Activated naive CD4-positive, alpha-beta T cell treated with anti-CD3 and anti-CD28 coated beads, Interleukin-2, amount 50 U/mL, for 24 hours (primary cell): Measurements from ENCODE around the gene STXBP6.

ENCODE experiments used
- H3K27ac Mint-ChIP-seq: one replicate; pipeline ENCODE4 v1.8.0; 2021; ENCODE audit warnings: mild to moderate bottlenecking, mixed read lengths
- H3K27me3 Mint-ChIP-seq: one replicate; pipeline ENCODE4 v1.8.0; 2021; ENCODE audit warnings: mixed read lengths
- H3K36me3 Mint-ChIP-seq: one replicate; pipeline ENCODE4 v1.8.0; 2021; ENCODE audit warnings: mixed read lengths
- H3K4me1 Mint-ChIP-seq: one replicate; pipeline ENCODE4 v1.8.0; 2021; ENCODE audit warnings: mixed read lengths
- H3K4me3 Mint-ChIP-seq: one replicate; pipeline ENCODE4 v1.8.0; 2021; ENCODE audit warnings: mild to moderate bottlenecking, mixed read lengths
- H3K9me3 Mint-ChIP-seq: one replicate; pipeline ENCODE4 v1.8.0; 2021; ENCODE audit warnings: mixed read lengths

The STXBP6 gene

DNA sequence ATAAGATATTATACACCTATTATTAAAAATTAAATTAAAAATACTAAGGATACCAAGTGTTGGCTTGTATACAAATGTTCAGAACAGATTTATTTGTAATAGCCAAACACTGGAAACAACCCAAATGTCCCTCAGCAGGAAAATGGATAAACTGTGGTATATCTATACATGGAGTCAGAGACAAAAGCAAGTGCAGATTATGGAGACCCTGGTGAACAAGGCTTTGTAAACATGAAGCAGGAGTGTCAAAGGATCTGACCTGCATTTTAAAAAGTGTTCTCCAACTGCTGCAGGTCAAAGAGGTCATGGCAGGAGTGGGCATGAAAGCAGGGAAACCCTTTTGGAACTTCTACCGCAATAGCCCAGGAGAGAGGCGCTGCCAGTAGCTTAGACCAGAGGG, 181.6 kb downstream of the STXBP6 start:
- Mint-ChIP-seq H3K27me3 (peaks cover 6% of the 10 kb centered on the region), H3K4me1 (no peaks in the 10 kb centered on the region), H3K9me3 (no peaks in the 10 kb centered on the region), H3K36me3 (no peaks in the 10 kb centered on the region), H3K27ac (no peak overlapping the region), H3K4me3 (no peak overlapping the region)

DNA sequence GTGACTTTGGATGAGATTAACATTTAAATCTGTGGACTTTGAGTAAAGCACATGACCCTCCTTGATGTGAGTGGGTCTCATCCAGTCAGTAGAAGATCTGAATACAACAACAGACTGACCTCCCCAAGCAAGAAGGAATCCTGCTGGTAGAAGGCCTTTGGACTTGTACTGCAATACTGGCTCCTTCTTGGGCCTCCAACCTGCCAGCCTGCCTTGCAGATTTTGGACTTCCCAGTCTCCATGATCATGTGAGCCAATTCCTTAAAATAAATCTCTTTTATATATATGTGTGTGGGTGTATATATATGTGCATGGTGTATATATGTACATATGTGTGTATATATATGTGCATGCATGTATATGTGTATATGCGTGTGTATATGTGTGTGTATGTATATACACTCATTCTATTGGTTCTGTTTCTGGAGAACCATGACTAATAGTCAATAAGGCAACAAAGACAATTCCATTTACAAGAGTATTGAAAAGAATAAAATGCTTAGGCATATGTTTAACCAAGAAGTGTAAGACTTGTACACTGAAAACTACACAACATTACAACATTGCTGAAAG, 183.8 kb downstream of the STXBP6 start:
- Mint-ChIP-seq H3K9me3 (no peaks in the 10 kb centered on the region), H3K36me3 (no peaks in the 10 kb centered on the region), H3K4me3 (no peak overlapping the region), H3K4me1 (no peaks in the 10 kb centered on the region), H3K27ac (no peak overlapping the region), H3K27me3 (peaks cover 4% of the 10 kb centered on the region)

DNA sequence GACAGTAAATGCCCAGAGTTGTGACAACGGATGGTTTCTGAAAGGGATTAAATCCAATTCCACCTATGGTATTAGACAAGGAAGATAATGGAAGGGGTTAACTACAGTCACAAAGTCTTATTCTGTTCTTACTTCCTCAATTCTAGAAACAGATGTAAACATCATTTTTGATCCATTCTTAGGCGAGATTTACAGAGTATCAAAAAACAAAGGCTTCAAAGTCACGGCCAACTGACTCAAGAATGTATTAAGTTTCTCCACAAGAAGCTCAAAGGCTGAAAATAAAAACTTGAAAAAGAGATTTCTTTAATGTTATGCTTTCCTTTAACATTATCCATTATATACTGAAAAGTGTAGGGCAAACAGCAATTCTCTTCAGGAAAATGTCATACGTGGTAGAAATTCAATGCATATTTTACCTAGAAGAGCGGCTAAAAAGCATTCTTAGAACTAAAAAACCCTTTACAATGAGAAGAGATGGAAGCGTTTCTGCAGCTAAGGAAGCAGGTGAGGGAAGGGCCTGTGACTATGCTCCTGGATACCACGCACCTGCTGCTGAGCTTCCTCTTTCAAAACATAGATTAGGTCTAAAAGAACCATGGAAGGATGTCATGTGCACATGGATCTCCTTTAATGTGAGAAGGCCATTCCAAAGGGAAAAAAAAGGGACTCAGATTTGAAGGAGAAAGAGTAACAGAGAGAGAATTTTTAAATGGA, 185.8 kb downstream of the STXBP6 start:
- Mint-ChIP-seq H3K27me3 (peaks cover 10% of the 10 kb centered on the region), H3K4me1 (no peaks in the 10 kb centered on the region), H3K27ac (no peak overlapping the region), H3K4me3 (no peak overlapping the region), H3K36me3 (no peaks in the 10 kb centered on the region), H3K9me3 (no peaks in the 10 kb centered on the region)

- no peaks in the 10 kb centered on the region for H3K36me3 Mint-ChIP-seq
Measured at GRCh38 chr14:24861083-24861630, 188.8 kb downstream of the STXBP6 start.

DNA sequence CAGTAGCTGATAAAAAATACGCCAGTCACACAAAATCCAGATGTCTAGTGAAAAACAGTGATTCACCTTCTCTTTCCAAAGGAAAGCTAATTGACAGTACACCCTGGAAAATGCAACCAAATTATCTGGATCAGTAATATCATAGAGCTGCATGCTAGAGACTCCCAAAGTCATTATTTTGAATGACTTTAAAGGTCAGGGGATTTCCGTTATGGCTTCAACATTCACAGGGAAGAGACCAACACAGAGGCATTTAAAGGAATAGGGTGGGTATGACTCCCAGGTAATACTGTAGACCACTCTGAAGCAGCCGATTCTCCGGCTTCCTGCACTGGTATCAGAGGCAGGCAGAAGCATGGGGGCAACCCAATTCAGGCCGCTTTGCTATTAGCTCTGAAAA, 190.4 kb downstream of the STXBP6 start:
- Mint-ChIP-seq H3K4me3 (no peak overlapping the region), H3K27me3 (peaks cover 16% of the 10 kb centered on the region), H3K36me3 (no peaks in the 10 kb centered on the region), H3K9me3 (no peaks in the 10 kb centered on the region), H3K27ac (no peak overlapping the region), H3K4me1 (no peaks in the 10 kb centered on the region)

More at GRCh38 chr14:24861083-24861630, 188.8 kb downstream of the STXBP6 start:
- Mint-ChIP-seq H3K9me3 (no peaks in the 10 kb centered on the region), H3K4me3 (no peak overlapping the region), H3K27ac (no peak overlapping the region), H3K27me3 (peaks cover 10% of the 10 kb centered on the region), H3K4me1 (no peaks in the 10 kb centered on the region)

DNA sequence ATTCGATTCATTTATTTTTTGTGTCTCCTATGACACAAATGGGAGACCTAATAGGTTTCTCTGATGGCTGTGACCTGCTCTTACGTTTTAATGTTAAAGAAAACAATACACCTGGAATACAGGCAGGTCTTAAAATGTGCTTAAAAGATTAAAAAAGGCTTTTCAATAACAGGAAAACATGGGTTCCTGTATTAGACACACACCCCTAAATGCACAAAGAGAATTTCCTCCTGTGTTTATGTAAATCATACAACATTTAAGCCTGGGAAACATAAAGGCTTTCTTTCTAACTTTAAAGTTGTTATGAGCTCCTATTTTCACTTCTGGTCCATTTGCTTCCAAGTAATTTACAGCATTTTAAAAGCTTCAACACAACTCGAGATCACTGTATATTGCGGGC, 191.3 kb downstream of the STXBP6 start:
- Mint-ChIP-seq H3K27me3 (peaks cover 19% of the 10 kb centered on the region), H3K4me1 (no peaks in the 10 kb centered on the region), H3K4me3 (no peak overlapping the region), H3K27ac (no peak overlapping the region), H3K36me3 (no peaks in the 10 kb centered on the region), H3K9me3 (no peaks in the 10 kb centered on the region)

- no peaks in the 10 kb centered on the region for H3K9me3 Mint-ChIP-seq
- H3K27me3 Mint-ChIP-seq: peaks cover 19% of the 10 kb centered on the region
- H3K36me3 Mint-ChIP-seq: no peaks in the 10 kb centered on the region
- no peak overlapping the region for H3K4me3 Mint-ChIP-seq
- no peaks in the 10 kb centered on the region for H3K4me1 Mint-ChIP-seq
- H3K27ac Mint-ChIP-seq: no peak overlapping the region
Measured at GRCh38 chr14:24858052-24858451, 191.9 kb downstream of the STXBP6 start.

DNA sequence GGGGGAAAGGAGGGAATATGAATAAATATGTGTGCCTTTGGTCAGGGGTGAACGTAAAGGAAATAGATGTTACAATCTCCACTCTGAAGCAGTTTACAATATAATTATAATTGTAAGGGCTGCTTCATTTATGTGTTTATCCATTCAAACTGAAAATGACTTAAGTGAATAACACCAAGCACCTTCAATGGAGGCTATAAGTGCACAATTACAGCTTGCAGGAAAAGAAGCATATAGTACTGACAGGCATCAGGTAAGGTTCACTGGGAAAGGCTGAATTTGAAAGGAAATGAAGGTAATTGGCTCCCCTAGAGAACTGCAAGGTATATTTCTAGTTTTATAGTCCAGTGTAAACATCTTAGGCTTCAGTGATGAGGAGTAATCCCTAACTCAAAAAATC, 192.7 kb downstream of the STXBP6 start:
- Mint-ChIP-seq H3K27me3 (peaks cover 19% of the 10 kb centered on the region), H3K36me3 (no peaks in the 10 kb centered on the region), H3K27ac (no peak overlapping the region), H3K4me1 (no peaks in the 10 kb centered on the region), H3K4me3 (no peak overlapping the region), H3K9me3 (no peaks in the 10 kb centered on the region)

DNA sequence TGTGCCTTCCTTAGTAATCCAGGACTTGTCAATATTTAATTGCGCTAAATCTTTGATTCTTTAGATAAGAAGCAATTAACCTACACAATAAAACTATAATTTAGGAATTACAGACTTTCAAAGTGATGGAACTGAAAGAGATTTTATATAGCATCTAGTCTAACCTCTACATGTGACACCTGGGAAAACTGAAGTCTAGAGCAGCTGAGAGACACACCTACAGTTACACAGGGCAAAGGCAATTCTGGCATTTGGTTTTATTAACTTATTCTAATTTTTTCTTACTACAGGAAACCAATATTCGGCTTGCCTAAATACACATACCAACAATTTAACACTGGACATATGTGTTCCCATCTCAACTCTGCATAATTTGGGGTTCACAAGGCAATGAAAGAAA, 196.5 kb downstream of the STXBP6 start:
- Mint-ChIP-seq H3K36me3 (no peaks in the 10 kb centered on the region), H3K27me3 (peaks cover 8% of the 10 kb centered on the region), H3K4me1 (no peaks in the 10 kb centered on the region), H3K27ac (no peak overlapping the region), H3K9me3 (no peaks in the 10 kb centered on the region), H3K4me3 (no peak overlapping the region)

- Mint-ChIP-seq H3K27ac (no peak overlapping the region), H3K9me3 (no peaks in the 10 kb centered on the region), H3K4me1 (no peaks in the 10 kb centered on the region), H3K36me3 (no peaks in the 10 kb centered on the region), H3K27me3 (peaks cover 11% of the 10 kb centered on the region), H3K4me3 (no peak overlapping the region)
Measured at GRCh38 chr14:24852312-24853060, 197.5 kb downstream of the STXBP6 start.

GRCh38 chr14:24851837-24852236, 198.1 kb downstream of the STXBP6 start:
- H3K27me3 Mint-ChIP-seq: peaks cover 11% of the 10 kb centered on the region
- no peak overlapping the region for H3K4me3 Mint-ChIP-seq
- no peaks in the 10 kb centered on the region for H3K9me3 Mint-ChIP-seq
- no peaks in the 10 kb centered on the region for H3K4me1 Mint-ChIP-seq
- H3K27ac Mint-ChIP-seq: no peak overlapping the region
- H3K36me3 Mint-ChIP-seq: no peaks in the 10 kb centered on the region

GRCh38 chr14:24851406-24851805, 198.5 kb downstream of the STXBP6 start:
- Mint-ChIP-seq H3K27ac (no peak overlapping the region), H3K4me1 (no peaks in the 10 kb centered on the region), H3K9me3 (no peaks in the 10 kb centered on the region), H3K27me3 (peaks cover 11% of the 10 kb centered on the region), H3K4me3 (no peak overlapping the region), H3K36me3 (no peaks in the 10 kb centered on the region)

GRCh38 chr14:24850072-24850471, 199.9 kb downstream of the STXBP6 start:
- H3K4me1 Mint-ChIP-seq: no peaks in the 10 kb centered on the region
- H3K9me3 Mint-ChIP-seq: no peaks in the 10 kb centered on the region
- H3K27ac Mint-ChIP-seq: no peak overlapping the region
- no peaks in the 10 kb centered on the region for H3K36me3 Mint-ChIP-seq
- H3K27me3 Mint-ChIP-seq: peaks cover 9% of the 10 kb centered on the region
- H3K4me3 Mint-ChIP-seq: no peak overlapping the region

GRCh38 chr14:24849471-24849870, 200.5 kb downstream of the STXBP6 start:
- Mint-ChIP-seq H3K27me3 (peaks cover 11% of the 10 kb centered on the region), H3K9me3 (no peaks in the 10 kb centered on the region), H3K36me3 (no peaks in the 10 kb centered on the region), H3K4me1 (no peaks in the 10 kb centered on the region), H3K27ac (no peak overlapping the region), H3K4me3 (no peak overlapping the region)

DNA sequence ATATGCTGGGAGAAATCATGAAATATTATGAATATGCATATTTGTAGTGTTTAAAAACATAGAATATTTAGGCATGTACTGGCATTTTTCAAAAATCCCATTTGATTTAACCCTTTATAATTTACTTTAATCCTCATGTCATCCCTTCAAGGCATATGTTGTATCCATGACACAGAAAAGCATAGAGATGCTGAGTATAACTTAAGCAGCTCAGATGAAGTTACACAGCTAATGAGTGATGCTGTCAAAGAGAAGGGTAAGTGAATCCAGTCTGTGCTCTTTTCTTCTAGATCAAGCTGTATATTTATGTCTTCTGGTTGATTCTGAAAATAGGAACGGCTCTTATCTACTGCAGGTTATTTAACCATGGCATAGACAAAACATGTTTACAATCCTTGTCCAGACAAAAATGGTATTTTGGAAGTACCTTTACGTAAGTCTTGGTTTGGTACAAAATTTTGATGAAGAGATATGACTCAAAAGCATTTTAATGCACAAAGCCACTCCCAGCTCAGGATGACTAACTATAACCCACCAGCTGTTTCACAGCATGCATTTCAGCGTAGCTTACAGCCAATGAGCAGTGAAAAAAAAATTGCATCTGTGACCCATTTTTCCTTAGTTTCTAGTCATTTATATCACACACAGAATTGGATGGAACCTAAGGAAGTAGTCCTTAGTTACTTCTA, 201.7 kb downstream of the STXBP6 start:
- Mint-ChIP-seq H3K4me3 (no peak overlapping the region), H3K27ac (no peak overlapping the region), H3K27me3 (peaks cover 13% of the 10 kb centered on the region), H3K4me1 (no peaks in the 10 kb centered on the region), H3K36me3 (no peaks in the 10 kb centered on the region), H3K9me3 (no peaks in the 10 kb centered on the region)
